Measurements from ENCODE around the gene LRP1B. TPM values are rescaled to one million over a fixed set of nuclear protein-coding genes. Genes with fewer than 3 reads are reported as not detected.
"Not testable (repeated sequence)": the region's sequence is repeated elsewhere in the genome, so short reads cannot be mapped to it uniquely, and the experiment has no call there.

The LRP1B gene
- total RNA-seq, 1 donor from 2014 or later: not detected

DNA sequence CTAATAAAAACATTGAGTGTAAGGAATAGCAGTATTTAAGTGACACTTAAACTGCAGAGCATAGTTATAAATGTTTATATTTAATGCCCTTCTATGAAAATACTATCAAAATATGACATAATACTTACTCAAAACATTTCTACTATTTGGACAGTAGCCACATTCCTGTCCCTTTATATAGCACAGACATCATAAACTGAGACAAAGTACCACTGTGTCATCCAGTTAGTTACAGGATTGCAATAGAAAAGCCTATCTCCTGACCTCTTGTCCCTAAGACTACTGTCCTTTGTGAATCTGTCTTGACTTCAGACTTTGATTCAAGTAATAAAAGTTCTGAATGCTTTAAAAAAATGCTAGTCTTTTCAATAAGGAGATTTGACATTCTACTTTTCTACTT, 1822.1 kb downstream of the LRP1B start:
- intact Hi-C loops (cut with DNase I): no loop called here
- ATAC-seq (no peak), DNase-seq (ENCODE audit: missing footprints) (no peak)

DNA sequence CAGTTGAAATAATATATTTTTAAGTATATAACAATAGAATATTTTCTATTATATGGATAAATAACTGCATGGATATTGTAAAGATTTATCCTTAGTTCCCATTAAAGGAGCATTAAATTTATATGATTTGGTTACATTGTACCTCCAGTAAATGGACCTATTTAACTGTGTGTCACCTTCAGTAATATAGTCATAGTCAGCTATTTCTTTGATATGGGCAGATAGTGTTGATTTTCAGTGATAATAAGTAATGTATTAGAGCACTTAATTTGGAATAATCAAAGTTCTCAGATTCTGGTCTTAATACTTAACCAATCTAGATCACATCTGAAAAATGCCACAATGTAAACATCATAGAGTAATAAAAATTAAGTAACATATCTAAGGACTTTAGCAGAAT, 1823.3 kb downstream of the LRP1B start:
- intact Hi-C loops (cut with DNase I): no loop called here

DNA sequence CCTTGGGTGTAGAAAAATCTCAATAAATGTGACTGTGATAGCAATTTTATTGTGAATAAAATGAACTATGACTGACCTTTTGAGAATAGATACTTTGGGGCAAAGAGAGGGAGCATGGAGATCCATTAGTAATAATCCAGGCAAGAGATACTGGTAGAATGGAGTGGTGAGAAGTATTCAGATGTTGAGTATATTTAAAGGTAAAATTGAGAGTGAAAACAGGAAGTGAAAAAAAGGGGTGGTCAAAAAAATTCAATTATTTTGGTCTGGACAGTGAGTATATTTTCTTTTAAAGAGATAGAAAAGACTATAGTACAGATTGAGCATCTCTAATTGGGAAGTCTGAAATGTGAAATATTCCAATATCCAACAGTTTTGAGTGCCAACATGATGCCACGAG, 1835.0 kb downstream of the LRP1B start:
- ATAC-seq (no peak), DNase-seq (ENCODE audit: missing footprints) (no peak)
- intact Hi-C loops (cut with DNase I): no loop called here

More for the DNA sequence above, 1823.3 kb downstream of the LRP1B start:
- ATAC-seq (no peak), DNase-seq (ENCODE audit: missing footprints) (no peak)

DNA sequence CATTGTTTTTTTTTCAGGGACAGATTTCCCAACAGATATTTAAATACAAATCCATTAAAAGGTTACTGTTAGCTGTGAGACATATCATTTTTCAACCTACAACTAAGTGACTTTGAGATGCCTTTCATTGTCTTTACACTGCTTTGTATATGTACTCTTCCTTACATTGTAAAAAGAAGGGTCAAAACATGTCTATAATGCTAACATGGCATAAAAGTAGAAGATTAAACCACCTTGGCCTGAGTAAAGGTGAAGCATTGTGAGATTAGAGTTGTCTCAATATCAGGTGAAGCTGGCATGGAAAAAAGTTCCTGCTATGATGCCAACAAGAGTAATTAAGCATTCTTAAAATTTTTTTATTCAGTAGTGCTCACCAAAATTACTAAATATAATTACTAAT, 1842.1 kb downstream of the LRP1B start:
- intact Hi-C loops (cut with DNase I): no loop called here

DNA sequence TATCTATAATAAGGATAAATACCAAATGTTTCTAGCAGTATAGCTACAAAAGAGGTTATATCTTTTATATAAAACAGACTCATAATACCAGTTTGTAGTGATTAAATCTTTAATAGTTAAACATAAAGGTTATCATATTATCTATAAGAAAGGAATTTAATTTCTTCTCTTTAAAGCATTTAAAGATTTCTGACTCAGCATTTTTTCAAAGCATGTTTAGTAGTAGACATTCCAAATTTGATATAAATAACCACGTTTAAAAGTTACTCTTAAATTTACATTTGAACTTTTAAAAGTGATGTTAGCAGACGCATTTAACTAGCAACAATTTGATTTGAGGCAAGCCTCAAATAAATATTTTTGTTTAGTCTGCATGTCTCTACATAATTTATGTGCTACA, 1842.6 kb downstream of the LRP1B start:
- intact Hi-C loops (cut with DNase I): no loop called here

More for the DNA sequence above, 1842.1 kb downstream of the LRP1B start:
- ATAC-seq: no peak
- no peak for DNase-seq (ENCODE audit: missing footprints)

DNA sequence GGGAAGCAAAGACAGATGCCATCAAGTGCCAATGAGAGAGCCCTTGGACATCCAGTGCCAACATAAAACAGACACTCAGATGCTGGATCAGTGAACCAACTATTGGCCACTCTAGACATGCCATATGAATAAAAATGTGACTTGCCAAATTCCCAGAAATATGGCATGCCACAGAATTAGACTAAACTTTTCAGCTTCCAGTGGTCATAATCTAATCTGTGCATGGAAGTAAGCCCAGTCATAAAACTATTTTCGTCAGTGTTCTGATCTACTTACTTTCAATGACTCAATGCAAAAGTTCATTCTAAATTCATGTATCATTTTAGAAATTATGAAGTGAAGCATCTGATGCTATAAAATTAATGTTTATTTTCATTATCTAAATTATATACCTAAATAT, 1844.4 kb downstream of the LRP1B start:
- intact Hi-C loops (cut with DNase I): no loop called here
- DNase-seq (ENCODE audit: missing footprints) (no peak), ATAC-seq (no peak)

More for the DNA sequence above, 1842.6 kb downstream of the LRP1B start:
- DNase-seq (ENCODE audit: missing footprints) (no peak), ATAC-seq (no peak)

DNA sequence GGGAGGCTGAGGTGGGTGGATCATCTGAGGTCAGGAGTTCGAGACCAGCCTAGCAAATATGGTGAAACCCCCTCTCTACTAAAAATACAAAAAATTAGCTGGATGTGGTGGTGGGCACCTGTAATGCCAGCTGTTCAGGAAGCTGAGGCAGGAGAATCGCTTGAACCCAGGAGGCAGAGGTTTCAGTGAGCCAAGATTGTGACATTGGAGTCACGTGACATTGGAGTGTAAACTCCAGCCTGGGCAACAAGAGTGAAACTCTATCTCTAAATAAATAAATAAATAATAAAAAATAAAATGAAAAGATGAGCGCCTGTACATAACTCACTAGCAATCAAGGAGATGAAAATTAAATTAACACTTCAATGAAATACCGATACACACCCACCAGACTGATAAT, 1853.5 kb downstream of the LRP1B start:
- ATAC-seq; DNase-seq (ENCODE audit: missing footprints); intact Hi-C loops (cut with DNase I): not testable (repeated sequence)

DNA sequence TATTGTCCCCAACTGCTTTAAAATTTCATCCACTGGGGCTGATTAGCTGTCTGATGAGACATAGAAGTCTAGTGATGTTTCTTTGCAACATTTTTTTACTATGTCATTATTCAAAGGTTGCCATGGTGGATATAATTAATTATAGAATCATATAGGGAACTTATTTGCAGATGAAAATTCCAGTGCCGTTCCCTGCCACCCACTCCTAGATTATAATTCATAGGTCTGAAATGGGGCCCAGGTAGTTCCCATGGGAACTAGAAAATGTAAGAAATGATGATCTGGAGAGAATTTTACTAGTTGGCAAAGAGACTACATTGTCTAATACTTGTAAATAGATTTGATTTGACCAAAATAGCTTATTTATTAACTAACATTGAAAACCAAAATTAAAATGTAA, 1854.2 kb downstream of the LRP1B start:
- DNase-seq (ENCODE audit: missing footprints) (no peak), ATAC-seq (no peak)
- intact Hi-C loops (cut with DNase I): no loop called here

DNA sequence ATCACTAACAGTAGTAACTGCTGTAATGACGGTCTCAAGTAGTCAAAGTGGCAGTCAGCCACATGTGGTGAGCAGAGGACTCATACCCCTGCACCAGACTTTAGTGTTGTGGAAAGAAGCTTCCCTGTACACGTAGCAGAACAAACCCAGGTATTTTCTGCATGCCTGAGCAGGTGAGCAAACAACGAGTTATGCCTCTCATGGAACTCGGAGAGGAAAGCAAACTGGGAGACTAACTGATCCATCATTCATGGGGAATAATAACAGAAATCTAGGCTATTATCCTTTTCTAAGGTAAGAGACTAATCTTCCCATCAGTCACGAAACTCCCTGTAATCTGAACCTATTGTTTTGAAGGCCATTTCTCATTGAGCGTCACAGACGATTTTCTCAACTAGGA, 1855.4 kb downstream of the LRP1B start:
- ATAC-seq (no peak), DNase-seq (ENCODE audit: missing footprints) (no peak)
- intact Hi-C loops (cut with DNase I): no loop called here

DNA sequence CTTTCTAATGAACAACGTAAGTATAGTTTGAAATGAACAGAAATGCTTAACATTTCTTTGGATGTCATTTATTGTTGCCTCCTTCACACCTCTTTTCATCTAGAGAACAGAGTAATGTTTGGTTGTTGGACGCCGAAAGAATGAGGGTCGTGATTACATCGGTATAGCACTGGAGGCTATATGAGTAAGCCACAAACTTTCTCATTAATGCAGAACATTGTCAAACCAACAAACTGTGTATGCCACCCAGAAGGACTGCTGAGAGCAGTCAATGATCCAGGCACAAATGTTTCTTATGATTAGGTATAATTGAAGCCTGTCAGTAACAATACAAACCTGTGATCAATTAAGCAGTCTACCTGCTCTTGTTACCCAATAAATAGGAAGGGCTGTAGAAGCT, 1855.9 kb downstream of the LRP1B start:
- intact Hi-C loops (cut with DNase I): no loop called here
- no peak for DNase-seq (ENCODE audit: missing footprints)
- no peak for ATAC-seq

DNA sequence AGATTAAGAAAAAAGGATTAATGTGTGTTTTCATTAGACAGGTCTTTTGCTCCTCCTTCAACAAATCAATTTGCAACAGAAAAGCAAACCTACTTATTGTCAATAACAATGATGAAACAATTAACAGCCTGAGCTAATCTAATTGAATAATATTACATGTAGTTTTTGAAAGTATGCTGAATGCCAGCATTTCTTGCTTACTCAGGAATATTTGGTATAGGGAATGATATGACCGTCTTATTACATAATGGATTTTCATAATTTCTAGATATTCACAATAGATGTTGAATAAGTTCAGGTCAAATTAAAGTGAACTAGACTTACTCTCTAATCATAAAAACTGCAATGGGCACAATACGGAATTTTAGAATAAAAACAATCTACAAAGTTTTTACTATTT, 1856.9 kb downstream of the LRP1B start:
- no peak for ATAC-seq
- intact Hi-C loops (cut with DNase I): no loop called here
- no peak for DNase-seq (ENCODE audit: missing footprints)

DNA sequence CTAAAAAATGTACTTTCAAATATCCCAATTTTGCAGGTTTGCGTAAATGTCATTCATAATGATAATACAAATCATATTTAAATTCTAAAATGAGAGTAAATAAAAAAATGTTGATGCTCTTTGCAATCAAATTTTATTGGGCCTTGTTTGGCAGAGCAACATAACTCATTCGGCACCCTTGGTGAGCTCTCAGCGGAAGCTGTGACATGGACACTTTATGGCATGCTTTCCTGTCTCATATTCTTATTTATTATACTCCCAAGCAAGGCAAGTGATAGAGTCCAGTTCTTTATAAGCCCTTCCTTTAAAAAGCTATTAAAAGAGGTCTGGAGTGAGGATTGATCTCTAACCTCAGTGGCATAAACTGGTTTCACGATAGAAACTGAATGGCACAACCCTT, 1857.4 kb downstream of the LRP1B start:
- intact Hi-C loops (cut with DNase I): no loop called here
- ATAC-seq (no peak), DNase-seq (ENCODE audit: missing footprints) (no peak)

DNA sequence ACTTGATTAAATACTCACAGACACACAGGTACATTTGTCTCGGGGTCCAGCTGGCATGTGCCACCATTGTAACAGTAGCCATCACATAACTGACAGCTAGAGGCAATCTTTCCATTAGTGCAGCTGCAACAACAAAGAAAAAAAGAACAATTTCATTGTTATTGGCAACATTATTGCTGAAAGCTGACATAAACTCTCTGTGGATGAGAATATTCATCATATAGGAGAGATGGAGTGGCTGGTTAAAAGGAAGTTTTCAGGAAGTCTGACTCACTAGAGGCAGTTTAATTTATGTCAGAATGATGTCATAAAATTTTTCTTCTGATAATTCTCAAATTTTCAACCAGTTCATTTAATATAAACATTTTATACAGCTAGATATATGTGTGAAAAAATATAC, 1860.6 kb downstream of the LRP1B start:
- no peak for ATAC-seq
- DNase-seq (ENCODE audit: missing footprints): no peak
- intact Hi-C loops (cut with DNase I): no loop called here

DNA sequence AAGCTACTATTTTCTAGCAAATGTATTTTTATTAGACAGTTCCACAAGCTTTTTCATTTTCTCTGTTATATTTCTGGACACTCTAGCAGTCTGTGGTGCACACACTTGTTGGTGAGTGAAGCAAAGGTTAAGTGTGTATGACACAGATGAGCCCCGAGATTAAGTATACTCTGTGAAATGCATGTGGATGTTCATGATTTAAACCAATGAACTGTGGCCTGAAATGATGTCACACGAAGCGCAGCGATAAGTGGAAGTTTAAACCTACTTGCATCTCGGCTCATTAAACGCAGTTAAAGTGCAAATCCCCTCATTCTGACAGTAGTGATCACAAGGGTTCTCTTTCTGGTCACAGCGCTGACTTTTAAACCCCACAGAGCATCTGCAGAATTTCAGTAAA, 1861.8 kb downstream of the LRP1B start:
- ATAC-seq (no peak), DNase-seq (ENCODE audit: missing footprints) (no peak)
- intact Hi-C loops (cut with DNase I): no loop called here

DNA sequence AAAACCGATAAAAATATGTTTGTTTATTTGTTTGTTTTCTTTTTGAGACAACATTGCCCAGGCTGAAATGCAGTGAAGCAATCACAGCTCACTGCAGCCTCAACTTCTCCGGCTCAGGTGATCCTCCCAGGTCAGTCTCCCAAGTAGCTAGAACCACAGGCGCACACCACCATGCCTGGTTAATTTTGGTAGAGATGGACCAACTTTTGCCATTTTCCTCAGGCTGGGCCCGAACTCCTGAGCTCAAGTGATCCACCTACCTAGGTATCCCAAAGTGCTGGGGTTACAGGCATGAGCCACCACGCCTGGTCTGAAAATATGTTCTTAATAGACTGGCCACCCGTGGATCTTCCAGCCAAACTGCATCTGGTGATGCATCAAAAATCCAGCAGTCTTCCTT, 1867.9 kb downstream of the LRP1B start:
- intact Hi-C loops (cut with DNase I): no loop called here
- peak; percentile 37 for DNase-seq (ENCODE audit: missing footprints)
- no peak for ATAC-seq

DNA sequence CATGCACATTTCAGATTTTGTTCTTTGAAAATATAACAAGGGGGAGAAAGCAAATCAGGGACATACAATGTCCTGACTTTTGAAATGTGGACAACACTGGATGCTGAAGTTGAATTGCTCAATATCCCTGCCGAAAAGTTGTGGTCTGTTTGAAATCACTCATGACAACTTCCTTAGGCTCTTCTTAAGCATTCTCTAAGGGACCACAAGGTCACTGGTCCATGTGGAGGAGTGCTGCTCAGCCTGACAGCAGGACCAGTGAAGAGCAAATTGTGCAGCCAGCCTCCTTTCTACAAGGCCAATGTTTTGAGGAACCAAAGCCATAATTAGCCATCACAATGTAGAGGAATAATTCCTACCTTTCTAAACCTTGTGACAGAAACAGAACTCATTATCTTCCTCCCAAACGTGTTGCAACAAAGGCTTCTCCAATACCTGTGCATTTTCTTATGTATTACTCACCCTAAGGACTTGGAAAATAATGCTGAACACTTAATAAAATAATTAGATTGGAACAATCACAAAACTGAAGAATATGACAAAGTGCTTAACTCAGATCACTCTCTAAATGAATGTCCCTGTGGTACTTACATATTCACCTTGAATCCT, 1873.0 kb downstream of the LRP1B start:
- intact Hi-C loops (cut with DNase I): no loop called here
- ATAC-seq: peak; percentile 60
- no peak for DNase-seq (ENCODE audit: missing footprints)

DNA sequence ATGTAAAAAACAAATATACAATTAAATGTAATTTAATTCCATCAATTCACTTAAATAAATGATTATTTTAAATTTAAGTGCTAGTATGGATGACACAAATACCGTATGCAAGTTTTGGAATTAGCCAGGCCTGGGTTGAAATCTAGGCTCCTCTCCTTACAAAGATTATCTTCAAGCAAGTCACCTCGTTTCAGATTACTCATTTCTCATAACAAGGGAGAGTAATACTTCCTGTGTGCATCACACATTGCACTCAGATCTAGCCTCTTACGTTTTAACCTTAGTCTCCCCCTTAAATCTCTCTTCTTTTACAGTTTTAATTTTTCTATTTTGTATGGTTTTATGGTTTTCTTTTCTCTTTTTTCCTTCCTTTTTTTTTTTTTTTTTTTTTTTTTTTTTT, 1874.7 kb downstream of the LRP1B start:
- intact Hi-C loops (cut with DNase I): no loop called here
- DNase-seq (ENCODE audit: missing footprints) (no peak), ATAC-seq (no peak)

DNA sequence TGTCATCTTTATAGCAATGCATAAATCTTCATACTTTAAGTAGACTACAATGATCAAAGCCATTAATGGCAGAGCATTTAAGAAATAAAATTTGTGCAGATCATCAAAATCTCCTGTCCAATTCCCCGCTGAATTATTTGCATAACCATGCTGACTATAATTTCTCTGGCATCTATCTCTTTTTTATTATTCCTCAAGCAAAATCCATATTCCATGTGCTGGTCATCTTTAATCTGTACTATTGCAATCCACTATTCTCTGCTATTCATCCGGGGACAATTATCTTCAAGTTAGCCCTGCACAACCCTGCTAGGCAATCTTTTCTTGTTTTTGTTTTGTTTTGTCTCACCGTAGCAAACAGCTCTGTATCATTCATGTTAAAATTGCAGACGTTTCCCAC, 1881.0 kb downstream of the LRP1B start:
- intact Hi-C loops (cut with DNase I): no loop called here
- no peak for DNase-seq (ENCODE audit: missing footprints)
- no peak for ATAC-seq

DNA sequence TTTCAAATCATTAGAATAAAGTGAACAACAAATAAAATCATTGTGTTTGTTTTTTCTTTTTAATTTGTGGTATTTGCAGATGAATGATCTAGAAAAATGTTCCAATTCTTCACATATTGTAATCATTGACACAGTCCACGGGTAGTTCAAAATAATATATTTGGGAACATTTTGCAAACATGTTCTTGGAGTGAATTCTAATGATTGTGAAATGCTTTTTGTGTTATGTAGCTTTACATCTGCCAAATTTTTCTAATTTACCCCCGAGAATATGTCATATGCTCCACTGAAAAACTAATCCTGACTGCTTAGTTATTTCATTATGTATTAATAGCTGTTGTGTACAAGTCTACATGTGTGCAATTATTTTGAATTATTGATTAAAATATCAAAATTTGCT, 1882.2 kb downstream of the LRP1B start:
- intact Hi-C loops (cut with DNase I): no loop called here
- ATAC-seq (peak; percentile 68), DNase-seq (ENCODE audit: missing footprints) (no peak)

DNA sequence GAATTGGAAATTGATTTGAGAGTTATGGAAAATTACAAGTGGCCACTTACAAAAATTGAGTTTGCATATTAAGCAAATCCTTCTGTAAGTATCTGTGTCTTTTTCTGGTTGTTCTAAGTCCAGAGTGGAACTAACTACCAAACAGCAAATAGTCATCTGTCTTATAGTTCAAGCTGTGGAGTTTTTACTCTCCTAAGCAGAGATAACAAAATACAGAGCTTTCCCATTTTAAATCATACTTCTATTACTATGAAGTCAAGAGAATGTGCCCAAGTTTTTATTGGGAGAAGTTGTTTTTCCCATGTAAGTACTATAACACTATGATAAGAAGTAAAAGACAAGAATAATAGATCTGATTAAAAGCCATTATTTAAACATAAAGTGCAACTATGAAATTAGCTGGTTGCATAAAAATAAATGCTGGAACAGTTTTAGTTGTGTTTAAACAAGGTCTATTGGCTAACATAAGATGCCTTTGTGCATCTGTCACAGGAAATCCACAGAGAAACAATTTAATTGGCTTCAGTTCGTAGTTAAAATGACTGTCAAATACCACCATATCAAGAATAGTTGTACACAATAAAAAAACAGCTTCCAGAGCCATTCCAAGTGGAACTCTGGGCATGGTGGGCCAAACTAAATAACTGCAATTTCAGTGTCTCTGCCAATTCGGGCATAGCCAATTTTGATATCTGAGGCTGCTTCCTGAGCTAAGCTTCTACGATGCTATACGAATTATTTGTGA, 1883.2 kb downstream of the LRP1B start:
- intact Hi-C loops (cut with DNase I): no loop called here
- peak; percentile 82 for ATAC-seq
- no peak for DNase-seq (ENCODE audit: missing footprints)

DNA sequence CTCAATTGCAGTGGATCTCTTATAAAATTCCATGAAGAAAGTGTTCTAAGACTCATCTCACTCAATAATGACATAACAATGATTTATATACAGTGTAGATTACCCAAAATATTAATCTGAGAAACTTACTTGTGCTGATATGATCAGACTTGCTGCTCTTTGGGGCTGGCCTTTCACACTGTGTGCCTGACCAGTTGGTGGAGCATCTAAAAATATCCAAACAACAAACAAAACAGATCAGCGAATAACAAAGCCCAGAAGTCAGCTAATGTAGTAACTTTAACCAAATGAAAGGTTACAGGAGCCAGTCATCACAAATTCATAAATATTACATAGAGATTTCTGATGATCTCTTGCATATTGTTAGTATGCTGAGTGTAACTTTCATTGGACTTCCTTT, 1883.9 kb downstream of the LRP1B start:
- DNase-seq (ENCODE audit: missing footprints): no peak
- ATAC-seq: no peak
- intact Hi-C loops (cut with DNase I): no loop called here
